ENCODE results near the gene CUBN.

The CUBN gene

DNA sequence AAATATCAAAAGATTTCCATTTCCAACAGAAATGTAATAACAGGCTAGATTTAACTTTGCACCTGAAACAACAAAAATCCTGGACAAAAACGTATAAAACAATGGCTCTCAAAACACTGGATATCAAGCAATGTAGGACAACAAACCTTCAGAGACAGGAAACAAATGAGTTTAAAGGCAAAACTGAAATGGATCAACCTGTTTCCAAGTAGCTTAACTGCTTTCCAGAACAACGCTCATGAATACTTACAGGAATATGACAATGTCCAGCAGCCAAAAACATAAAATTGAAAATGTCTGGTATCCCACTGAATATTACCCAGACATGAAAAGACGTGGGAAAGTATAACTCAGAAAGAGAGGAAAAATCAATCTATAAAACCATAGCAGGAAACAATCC lies 62.8 kb downstream of the CUBN start:
- no peak for DNase-seq

DNA sequence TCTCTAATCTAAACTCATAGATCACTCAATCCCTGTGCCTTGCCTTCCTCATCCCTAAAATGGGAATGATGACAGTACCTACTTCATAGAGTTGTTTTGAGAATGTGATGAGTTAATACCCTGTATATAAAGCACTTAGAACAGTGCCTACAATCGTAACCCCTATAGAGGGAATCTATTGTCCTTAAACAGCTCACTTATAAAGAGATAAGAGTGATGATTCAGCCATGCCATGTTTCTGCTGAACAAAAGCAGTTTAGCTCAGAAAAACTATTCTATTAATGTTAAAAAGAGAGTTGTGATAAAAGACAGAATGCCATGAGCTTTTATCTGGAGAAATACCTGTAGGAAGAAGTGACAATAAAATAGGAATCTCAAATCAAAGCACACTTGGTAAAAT lies 63.6 kb downstream of the CUBN start:
- DNase-seq: no peak

DNA sequence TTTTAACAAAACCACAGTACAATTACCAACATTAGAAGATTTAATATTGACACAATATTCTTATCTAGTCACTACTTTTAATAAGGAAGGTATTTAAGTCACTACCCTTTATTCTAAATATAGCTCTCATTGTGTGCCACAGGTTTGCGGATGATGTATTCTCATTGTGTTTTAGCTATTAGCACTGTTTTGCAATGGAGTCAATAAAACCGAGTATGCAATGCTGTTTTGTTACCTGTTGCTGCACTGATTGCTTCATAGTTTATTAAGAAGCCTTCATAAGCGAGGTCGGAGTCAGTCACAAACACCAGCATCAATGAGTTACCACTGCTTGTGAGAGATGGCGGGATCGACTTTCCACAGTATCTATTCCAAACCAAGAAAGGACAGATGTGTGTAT lies 64.3 kb downstream of the CUBN start:
- no peak for DNase-seq

DNA sequence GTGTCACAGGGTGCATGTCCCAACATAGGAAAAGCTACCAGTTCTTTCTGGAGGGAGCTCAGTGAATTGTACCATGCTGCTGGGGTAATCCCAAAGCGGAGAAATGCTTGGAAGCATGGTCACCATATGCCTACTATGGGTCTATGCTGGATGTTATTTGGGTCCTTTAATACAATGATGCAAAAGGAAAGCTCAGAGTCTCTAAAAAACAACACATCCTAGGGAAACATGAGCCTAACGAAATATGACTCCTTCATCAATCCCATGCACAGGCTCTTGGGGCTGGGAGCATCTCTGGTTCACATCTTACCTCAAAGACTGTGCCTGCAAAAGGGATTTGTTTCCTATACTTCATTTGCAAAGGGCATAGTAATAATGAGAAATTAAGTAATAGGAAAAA lies 65.2 kb downstream of the CUBN start:
- no peak for DNase-seq

DNA sequence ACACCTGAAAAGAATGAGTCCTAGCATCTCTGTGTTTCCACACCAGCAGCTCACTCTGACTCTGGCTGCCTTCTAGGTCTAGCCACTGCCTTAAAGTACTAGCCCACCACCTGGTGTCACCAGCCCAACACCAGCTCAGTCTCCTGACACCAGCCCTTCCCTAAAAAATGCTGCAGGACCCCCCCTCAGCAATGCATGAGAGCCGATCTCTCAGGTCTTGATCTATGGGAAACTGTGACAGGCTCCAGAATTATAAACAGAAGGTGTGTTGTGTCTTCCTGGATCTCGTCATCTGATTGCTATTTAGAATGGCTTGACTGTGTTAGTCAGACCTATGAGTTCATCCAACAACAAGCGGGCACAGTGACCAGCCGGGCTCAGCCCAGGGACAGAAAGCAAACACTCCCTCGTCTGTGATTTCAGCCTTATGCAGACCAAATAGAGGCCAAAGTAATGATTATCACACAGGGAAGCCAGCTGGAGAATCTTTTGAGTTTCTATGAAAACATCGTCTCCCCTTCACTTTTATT lies 66.6 kb downstream of the CUBN start:
- no peak for DNase-seq

DNA sequence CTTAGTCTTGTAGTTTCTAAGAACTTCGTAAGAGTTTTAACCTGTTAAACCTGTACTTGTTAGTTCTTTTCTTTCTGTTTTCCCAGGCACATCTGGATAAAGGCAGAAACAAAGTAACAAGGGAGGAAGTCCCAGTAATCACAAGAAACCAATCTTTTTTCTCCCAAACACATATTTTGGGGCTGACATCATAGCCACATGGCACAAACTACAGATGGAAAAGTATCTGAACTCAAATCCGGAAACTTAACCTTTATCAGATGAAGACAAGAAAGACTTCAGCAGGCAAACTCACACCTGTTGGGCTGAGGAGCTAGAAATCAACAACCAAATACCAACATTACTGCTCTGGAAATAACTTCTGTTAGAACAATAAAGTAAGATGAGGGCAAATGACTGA lies 67.1 kb downstream of the CUBN start:
- DNase-seq: no peak

DNA sequence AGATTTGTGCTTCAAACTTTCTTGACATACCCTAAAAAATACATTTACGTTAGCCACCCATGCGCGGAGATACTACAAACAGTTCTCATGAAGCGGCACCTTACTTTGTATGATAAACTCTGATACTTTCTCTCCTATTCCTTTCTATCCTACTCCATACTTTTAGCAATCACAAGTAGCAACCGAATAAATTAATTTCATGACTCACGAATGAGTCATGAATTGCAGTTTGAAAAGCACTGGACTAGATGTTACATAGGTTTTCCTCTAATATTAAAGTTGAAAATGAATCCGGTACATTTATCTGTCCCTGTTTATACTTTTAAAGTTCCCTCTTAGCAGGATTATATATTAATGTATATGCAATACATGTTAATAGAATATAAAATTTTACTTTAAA lies 67.6 kb downstream of the CUBN start:
- no peak for DNase-seq

DNA sequence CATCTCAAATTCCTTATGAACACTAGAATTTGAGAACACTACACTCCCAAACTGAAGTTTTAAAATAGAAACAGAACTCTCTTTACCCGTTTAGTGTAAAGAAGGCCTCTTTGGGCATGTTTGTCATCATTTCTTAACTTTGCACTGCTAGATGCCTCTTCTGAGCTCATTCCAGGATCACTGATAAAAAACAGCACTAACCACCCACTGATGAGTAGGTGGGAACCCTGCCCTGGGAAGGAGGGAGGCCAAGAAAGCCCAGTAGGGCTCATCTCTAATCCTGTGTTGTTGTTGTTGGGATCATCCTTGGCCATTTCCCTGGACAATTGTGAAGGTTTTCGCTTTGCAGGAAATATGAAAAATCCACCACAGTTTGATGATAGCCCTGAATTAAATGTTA lies 68.2 kb downstream of the CUBN start:
- no peak for DNase-seq

DNA sequence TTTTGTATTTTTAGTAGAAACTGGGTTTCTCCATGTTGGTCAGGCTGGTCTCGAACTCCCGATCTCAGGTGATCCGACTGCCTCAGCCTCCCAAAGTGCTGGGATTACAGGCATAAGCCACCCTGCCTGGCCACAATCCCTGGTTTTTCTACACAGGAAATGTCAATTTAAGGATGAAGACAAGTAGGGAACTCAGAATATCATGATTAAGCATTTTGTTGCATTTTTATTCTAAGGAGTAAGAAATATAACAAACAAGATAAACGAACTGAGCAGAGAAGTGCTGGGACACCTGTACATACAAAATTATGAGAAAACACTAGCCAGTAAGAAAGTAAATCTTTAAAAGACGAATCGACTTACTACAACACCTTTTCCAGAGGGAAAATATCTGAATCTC lies 69.3 kb downstream of the CUBN start:
- DNase-seq: no peak

DNA sequence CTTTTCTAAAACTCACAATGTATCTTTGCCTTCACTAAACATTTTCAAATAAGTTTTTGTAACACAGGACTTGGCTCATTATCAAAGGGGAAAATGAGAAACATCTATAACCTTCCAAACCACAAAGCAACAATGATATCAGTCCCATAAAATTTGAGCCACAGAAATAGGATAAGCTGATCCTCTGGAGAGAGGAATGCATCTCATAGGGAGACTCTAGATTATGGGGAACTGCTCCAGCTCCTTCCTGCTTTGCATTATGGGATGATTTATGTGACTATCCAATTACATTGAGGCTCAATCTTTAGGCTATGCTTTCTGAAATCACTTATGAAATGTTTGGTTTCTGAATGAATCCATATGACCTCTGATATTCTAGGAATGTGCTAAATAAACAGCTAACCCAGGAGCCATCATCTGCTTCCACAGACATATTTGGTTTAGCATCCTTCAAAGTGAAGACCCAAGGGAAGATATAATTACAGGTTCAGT lies 70.4 kb downstream of the CUBN start:
- no peak for DNase-seq

DNA sequence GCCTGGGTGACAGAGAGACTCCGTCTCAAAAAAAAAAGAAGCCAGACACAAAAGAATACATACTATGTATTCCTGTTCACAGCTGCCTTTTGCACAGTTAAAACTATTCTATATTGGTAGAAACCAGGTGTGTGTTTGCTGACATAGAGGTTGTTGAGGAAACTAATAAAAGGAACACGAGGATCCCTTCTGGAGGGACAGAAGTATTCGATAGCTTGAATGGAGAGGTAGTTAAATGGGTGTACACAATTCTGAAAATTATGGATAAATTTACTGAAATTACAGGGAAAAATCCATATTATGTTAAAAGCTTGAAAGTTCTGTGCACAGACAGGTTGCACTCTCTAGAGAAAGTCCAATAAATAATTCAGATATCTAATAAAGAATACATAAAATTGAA lies 71.5 kb downstream of the CUBN start:
- DNase-seq: no peak

DNA sequence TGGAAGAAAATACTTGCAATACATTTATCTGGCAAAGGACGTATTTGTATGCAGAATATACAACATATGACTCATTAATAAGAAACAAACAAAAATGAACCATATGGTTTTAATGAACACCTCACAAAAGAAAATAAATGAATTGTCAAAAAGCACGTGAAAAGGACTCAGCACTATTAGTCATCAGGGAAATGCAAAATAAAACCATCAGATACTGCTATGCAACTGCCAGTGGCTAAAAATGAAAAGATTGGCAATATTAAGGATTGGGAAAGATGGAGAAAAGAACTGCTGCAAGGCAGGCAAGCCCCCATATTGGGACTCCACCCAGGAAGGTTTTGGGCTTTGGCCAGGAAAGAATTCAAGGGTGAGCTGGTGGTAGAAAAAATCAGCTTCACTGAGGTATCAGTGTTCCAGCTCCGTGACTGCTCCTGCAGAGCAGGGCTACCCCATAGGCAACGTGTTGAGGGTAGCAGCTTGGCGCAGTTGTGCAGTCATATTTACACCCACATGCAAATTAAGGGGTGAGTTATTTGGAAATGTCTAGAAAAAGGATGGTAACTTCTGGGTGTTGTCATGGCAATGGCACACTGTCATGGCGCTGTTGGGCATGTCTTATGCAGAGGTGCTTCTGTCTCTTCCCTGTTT lies 72.7 kb downstream of the CUBN start:
- no peak for DNase-seq

DNA sequence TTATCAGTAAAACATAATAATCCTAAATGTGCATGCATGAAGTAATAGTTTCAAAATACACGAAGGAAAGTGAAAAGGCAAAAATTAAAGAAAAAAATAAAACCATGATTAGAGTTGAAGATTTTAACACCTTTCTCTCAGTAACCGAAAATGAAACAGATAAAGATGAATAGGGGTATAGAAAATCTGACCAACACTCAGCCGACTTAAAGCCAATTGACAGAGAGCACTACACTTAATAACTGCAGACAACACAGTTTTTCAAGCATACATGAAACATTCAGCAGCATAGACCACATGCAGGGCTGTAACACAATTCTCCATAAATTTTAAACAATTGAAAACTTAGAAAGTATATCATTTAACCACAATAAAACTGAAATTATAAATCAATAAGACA lies 76.1 kb downstream of the CUBN start:
- no peak for DNase-seq

DNA sequence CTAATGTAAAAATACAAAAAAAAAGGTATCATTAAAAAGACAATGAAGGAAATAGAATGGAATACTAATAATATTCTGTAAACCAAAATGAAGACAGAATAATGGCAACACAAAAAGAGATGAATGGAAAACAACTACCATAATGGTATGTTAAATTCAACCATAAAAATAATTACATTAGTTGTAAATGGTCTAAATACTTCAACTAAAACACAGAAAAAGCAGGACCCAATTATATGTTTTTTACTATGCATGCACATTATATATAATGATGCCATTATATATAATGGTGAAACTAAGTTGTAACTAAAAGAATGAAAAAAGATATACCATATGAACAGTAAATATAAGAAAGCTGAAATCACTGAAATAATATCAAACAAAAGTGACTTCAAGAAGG lies 76.5 kb downstream of the CUBN start:
- DNase-seq: no peak

DNA sequence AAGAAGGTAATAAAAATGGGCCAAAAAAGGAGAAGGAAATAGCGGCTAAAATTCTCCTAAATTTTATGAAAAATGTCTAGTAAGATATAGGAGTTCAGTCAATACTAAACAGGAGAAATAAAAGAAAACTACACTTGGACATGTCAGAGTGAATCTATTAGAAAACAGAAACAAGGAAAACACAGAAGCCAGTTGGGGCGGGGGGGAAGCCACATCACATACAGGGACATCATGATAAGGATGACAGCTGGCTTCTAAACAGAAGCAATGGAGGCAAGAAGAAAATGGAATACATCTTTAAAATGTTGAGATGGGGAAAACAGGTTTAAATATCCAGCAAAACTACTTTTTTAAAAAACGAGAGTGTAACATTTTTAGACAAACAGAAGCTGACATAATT lies 77.8 kb downstream of the CUBN start:
- DNase-seq: no peak

DNA sequence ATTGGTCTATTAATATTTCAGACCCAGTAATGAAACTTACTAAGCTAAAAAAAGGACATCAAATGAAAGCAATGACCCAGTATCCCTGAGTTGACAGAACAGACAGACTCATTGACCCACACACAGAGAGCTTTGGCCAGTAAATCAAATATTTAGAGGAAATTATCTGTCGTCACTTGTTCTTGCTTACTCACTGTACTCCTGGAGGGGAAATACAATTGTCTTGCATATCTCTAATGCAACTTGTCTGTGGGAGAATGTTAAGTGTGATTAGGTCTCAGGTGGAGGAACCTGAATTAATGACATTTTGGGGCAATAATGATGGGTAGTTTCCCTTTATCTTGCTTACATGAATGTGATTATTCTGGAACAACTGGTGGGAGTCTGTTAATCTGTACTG lies 80.4 kb downstream of the CUBN start:
- no peak for DNase-seq

DNA sequence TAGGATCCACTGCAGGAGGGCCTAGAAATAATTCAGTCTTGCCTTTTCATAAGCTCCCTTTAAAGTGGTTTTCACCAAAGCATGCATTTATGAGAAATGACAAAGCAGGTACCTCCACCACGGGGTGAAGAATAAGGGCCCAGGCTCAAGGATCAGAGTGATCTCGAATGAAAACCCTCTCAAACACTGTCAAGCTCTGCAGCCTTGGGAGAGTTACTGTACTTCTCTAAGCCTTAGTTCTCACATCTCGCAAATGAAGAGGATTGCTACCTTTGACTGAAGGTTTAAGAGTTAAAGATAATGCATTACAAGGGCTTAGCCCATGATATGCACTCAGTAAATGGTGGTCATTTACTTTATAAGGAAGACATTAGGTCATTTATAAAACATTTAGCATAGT lies 81.7 kb downstream of the CUBN start:
- DNase-seq: no peak

DNA sequence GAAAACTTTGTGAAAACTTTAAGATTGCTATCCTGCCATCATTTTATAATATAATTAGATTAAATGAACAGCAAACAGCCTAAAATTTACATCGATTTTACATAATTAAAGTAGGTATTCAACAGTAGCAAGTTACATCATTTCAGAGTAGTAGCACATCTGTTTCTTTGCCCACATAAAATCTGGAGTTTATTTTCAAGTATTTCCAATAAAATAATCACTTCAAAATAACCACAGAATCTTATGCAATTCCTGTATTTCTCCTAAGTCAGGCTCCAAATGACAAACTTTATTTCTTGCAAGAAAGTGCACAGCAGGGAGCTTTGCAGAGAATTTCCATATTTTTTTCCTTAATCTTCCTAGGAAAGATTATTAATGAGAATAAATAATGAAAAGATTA lies 82.6 kb downstream of the CUBN start:
- DNase-seq: no peak

DNA sequence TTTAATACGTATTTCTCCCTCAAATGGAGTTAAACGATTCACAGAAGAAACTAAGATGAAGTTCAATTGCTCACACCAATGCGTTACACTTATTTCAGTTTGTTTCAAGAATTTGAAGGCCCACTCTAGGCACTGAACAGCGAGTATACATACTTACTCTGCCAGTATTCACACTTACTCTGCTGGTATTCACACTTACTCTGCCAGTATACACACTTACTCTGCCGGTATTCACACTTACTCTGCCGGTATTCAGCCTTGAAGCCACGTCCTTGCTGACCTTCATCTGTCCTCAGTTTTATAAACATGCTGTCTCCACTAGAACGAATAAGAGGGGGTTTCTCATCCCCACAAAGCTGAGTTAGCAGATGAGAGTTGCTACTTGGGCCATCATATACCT lies 86.0 kb downstream of the CUBN start:
- DNase-seq: no peak

DNA sequence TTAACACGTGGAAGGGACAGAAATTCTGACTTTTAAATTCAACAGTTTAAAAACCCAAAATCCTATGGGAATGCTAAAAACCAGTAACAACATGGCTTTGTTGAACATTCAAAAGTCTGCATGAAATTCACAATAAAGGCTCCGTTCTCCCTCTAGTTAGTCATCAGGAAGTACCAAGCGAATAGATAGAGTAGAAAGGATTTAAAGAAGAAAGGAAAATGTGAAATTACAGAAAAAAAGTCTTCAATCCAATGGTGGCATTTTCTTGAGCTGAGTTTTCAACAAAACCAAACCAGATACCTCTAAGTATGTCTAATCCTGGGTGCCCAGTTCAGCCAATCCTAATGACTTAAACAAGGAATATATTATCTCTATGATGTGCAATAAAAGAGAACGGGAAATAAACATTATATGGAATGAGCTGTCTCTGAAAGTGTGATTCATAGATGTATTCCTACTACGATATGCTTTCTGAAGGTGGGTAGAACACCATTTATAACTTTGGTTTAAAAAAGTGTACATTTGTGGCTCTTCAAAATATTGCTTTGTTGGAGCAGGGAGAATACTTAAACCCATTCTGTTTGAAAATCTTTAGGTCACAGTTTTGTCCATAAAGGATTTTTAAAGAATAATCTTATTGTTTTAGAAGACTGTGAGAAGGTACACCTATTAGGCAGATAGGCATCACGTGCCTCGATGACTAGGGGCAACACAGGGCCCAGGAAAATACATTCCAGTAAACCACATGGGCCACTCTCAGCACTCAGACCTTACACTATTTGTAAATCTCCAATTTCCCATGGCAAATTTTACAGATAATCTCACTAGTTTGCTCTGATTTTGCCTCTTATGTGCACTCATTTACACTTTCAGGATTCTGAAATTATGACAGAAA lies 87.7 kb downstream of the CUBN start:
- DNase-seq: no peak

DNA sequence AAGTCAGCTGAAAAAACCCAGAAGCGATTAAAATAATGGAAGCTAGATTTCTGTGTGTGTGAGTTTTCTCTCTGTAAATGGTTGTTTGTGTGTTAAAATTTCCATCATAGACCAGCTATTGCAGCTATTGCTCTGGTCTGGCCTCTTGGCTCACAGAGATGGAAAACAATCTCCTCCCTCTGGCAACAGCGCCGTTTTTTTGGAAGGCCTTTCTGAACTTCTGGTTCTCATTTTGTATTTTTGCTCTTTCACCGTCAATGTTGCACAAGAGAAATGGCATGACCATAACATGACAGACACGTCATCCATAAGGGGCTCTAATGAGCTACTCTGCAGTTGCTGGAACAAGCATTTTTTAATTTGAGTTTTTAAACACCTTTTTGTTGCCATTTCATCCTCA lies 91.0 kb downstream of the CUBN start:
- no peak for DNase-seq

DNA sequence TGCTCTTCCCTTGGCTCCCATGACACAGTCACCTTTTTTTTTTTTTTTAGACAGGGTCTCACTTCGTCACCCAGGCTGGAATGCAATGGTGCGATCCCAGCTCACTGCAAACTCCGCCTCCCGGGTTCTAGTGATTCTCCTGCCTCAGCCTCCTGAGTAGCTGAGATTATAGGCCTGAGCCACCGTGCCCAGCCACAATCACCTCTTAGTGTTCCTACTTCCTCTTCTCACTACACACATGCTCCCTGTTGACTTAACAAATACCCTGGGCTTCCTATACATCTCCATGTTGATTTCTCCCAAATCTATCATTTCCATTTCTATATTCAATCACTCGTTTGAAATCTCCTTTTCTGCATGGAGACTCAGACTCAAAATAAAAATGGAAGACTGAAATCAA lies 91.7 kb downstream of the CUBN start:
- no peak for DNase-seq

DNA sequence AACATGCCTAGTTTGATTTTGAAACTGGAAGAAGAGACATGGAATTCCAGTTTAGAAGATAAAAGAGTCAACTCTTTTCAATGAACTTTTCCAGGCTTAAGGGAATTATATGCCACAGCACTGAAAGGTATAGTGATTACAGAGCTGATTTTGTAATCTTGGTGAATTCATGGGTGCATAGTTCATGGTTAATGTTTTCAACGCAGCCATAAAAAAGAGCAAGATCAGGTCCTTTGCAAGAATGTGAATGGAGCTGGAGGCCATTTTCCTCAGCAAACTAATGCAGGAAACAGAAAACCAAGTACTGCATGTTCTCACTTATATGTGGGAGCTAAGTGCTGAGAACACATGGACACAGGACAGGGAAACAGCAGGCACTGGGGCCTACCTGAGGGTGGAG lies 94.2 kb downstream of the CUBN start:
- no peak for DNase-seq

DNA sequence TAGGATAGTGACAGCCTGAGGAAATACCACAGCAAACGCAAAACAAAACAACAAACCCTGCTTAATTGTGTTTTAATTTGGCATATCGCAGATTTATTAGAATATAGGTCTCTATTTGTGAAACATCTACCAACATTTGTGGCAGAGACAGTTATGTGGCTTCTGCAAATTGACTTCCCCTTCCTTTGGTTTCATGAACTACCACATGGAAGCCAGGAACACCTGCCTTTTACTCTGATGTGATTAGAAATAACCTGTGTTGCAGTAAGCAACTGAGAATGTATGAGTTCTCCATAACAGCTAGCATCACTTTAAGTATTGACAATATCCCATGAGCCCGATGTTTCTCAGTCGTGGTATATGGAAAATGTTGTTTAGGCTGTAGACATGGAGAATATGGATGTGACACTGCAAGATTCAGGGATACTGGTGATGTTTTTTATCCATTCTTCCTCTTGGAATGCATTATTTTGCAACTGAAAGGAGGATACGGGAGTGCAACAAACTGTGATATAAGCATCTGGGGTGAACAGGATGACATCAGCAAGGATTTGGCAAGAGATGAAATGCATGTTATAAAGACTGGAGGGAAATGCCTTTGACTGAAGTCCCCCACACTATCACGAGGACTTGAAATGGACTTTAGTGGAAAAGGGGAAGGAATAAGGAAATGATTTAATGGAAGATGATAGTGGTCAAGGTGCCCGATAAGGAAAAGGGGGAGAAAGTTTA lies 95.9 kb downstream of the CUBN start:
- peak; percentile 4 for DNase-seq
